HepG2 (cell line): ENCODE data around the gene TMEM198. TPM values are rescaled to one million over a fixed set of nuclear protein-coding genes. Genes with fewer than 3 reads are reported as not detected.

Source experiments
- AGO2 ChIP-seq: fragments of 200-400 bp; formaldehyde crosslinking; optimal IDR thresholded peaks from 2 replicates; pipeline ENCODE3; 2017; ENCODE audit warnings: mild to moderate bottlenecking, low read depth, low read length, moderate library complexity
- ARID3A ChIP-seq: IDR thresholded peaks from 2 replicates; pipeline ENCODE4 v1.6.1; 2012; ENCODE audit warnings: low read depth, low read length, improper control_type of control experiment
- BORCS8-MEF2B ChIP-seq: sonication (generic); formaldehyde crosslinking; IDR thresholded peaks from 2 replicates; pipeline ENCODE4 v1.8.0; 2022; ENCODE audit warnings: mild to moderate bottlenecking, missing genetic modification reagents
- BRD4 ChIP-seq: sonication (generic); formaldehyde crosslinking; IDR thresholded peaks from 2 replicates; pipeline ENCODE4 v1.4.0; 2020; ENCODE audit warnings: missing genetic modification reagents
- CHD2 ChIP-seq: IDR thresholded peaks from 2 replicates; pipeline ENCODE4 v1.6.1; 2011; ENCODE audit warnings: low read depth, low read length, improper control_type of control experiment
- CHD4 ChIP-seq: fragments of 200-600 bp; sonication (generic); IDR thresholded peaks from 2 replicates; pipeline ENCODE4 v1.7.0; 2017; ENCODE audit warnings: mild to moderate bottlenecking, low read length, borderline replicate concordance
- EED ChIP-seq: sonication (generic); formaldehyde crosslinking; IDR thresholded peaks from 2 replicates; pipeline ENCODE4 v1.5.0; 2020; ENCODE audit warnings: mild to moderate bottlenecking, missing genetic modification reagents
- FOXJ3 ChIP-seq: sonication (generic); formaldehyde crosslinking; IDR thresholded peaks from 2 replicates; pipeline ENCODE4 v1.4.0; 2020; ENCODE audit warnings: missing genetic modification reagents, mild to moderate bottlenecking, borderline replicate concordance
- HNF4A ChIP-seq: sonication (generic); formaldehyde crosslinking; IDR thresholded peaks from 2 replicates; pipeline ENCODE4 v1.4.0; 2020; ENCODE audit warnings: missing genetic modification reagents
- HNRNPL ChIP-seq: fragments of 200-400 bp; formaldehyde crosslinking; IDR thresholded peaks from 2 replicates; pipeline ENCODE4 v1.6.1; 2017; ENCODE audit warnings: mild to moderate bottlenecking, low read depth, low read length
- ISX ChIP-seq: sonication (generic); formaldehyde crosslinking; conservative IDR thresholded peaks from 2 replicates; pipeline ENCODE4 v1.5.0; 2020; ENCODE audit warnings: missing genetic modification reagents
- JUN ChIP-seq: sonication (generic); formaldehyde crosslinking; IDR thresholded peaks from 2 replicates; pipeline ENCODE4 v1.4.0; 2020; ENCODE audit warnings: mild to moderate bottlenecking, missing genetic modification reagents
- MAFG ChIP-seq: sonication (generic); formaldehyde crosslinking; IDR thresholded peaks from 2 replicates; pipeline ENCODE4 v1.5.1; 2020; ENCODE audit warnings: mild to moderate bottlenecking, missing genetic modification reagents
- SALL2 ChIP-seq: sonication (generic); formaldehyde crosslinking; IDR thresholded peaks from 2 replicates; pipeline ENCODE4 v1.8.1; 2023; ENCODE audit warnings: mild to moderate bottlenecking, missing genetic modification reagents, inconsistent platforms
- SKI ChIP-seq: fragments of 450-650 bp; IDR thresholded peaks from one replicate; pipeline ENCODE4 v1.6.1; 2018; ENCODE audit warnings: mild to moderate bottlenecking; ENCODE audit not compliant: partially characterized antibody
- SRSF1 ChIP-seq: fragments of 200-400 bp; formaldehyde crosslinking; optimal IDR thresholded peaks from 2 replicates; pipeline ENCODE3; 2017; ENCODE audit warnings: mild to moderate bottlenecking, low read depth, low read length, moderate library complexity
- SRY ChIP-seq: sonication (generic); formaldehyde crosslinking; IDR thresholded peaks from 2 replicates; pipeline ENCODE4 v1.8.0; 2022; ENCODE audit warnings: mild to moderate bottlenecking, missing genetic modification reagents
- U2AF1 ChIP-seq: fragments of 200-400 bp; formaldehyde crosslinking; optimal IDR thresholded peaks from 2 replicates; pipeline ENCODE3; 2017; ENCODE audit warnings: mild to moderate bottlenecking, low read depth, low read length
- ZIK1 ChIP-seq: sonication (generic); formaldehyde crosslinking; IDR thresholded peaks from 2 replicates; pipeline ENCODE4 v1.5.0; 2020; ENCODE audit warnings: mild to moderate bottlenecking, low read depth, missing genetic modification reagents, borderline replicate concordance
- ZNF160 ChIP-seq: sonication (generic); formaldehyde crosslinking; IDR thresholded peaks from 2 replicates; pipeline ENCODE4 v1.8.0; 2022; ENCODE audit warnings: mild to moderate bottlenecking, inconsistent platforms, missing genetic modification reagents
- ZNF354B ChIP-seq: sonication (generic); formaldehyde crosslinking; IDR thresholded peaks from 2 replicates; pipeline ENCODE4 v1.8.0; 2022; ENCODE audit warnings: mild to moderate bottlenecking, missing genetic modification reagents
- ZNF468 ChIP-seq: sonication (generic); formaldehyde crosslinking; IDR thresholded peaks from 2 replicates; pipeline ENCODE4 v1.8.0; 2022; ENCODE audit warnings: mild to moderate bottlenecking, moderate library complexity, missing genetic modification reagents
- ZNF549 ChIP-seq: sonication (generic); formaldehyde crosslinking; IDR thresholded peaks from 2 replicates; pipeline ENCODE4 v1.5.0; 2020; ENCODE audit warnings: missing genetic modification reagents
- ZNF75D ChIP-seq: sonication (generic); formaldehyde crosslinking; IDR thresholded peaks from 2 replicates; pipeline ENCODE4 v1.8.1; 2023; ENCODE audit warnings: missing genetic modification reagents, mild to moderate bottlenecking, borderline replicate concordance
- ZSCAN29 ChIP-seq: sonication (generic); formaldehyde crosslinking; conservative IDR thresholded peaks from 2 replicates; pipeline ENCODE4 v1.4.0; 2020; ENCODE audit warnings: mild to moderate bottlenecking, missing genetic modification reagents
- polyA plus RNA-seq, 8 experiments: library from polyadenylated mRNA; depleted of rRNA in 3 of 8; stranded (reverse) in 7 of 8; unstranded in 1 of 8; fragments of >200 nt; fragmentation: Illumina TruSeq in 4 of 8; extraction: Trizol in 4 of 8; gene quantifications; 2 replicates each; pipeline versions ENCODE4 v1.2.1 to v1.2.3, GENCODE V29; 2011 to 2016; ENCODE audit warnings: low read depth in 4 of 8, missing spikeins in 1 of 8, mixed read lengths in 1 of 8; ENCODE audit not compliant: insufficient read depth in 1 of 8
- total RNA-seq, 5 experiments: library from RNA; depleted of rRNA; stranded (reverse); fragments of >200 nt; fragmentation: Illumina TruSeq; extraction: Trizol; gene quantifications; 2 replicates each; pipeline ENCODE4 v1.2.3, GENCODE V29; 2016; ENCODE audit warnings: low read depth in 1 of 5
- TF ChIP-seq, protein P1 (sequence below), 2 experiments: fragments of 450-650 bp in 1 of 2; sonication (generic) in 1 of 2; formaldehyde crosslinking; IDR thresholded peaks; 2 replicates each; pipeline versions ENCODE4 v1.5.0 to v1.8.0; 2020 to 2022; ENCODE audit warnings: mild to moderate bottlenecking in 1 of 2, missing genetic modification reagents in 1 of 2
- TF ChIP-seq, protein P2 (sequence below): sonication (generic); formaldehyde crosslinking; IDR thresholded peaks from 2 replicates; pipeline ENCODE4 v1.5.1; 2020; ENCODE audit warnings: missing genetic modification reagents, mild to moderate bottlenecking, borderline replicate concordance
- TF ChIP-seq, protein P3 (sequence below): sonication (generic); formaldehyde crosslinking; IDR thresholded peaks from 2 replicates; pipeline ENCODE4 v1.8.0; 2023; ENCODE audit warnings: mild to moderate bottlenecking, missing genetic modification reagents

The TMEM198 gene
- total and polyA plus RNA-seq, 2 of the 13 experiments (the other 11 are each of a cell fraction or from before 2014, with no cell fraction given) = 17.3 to 23.5 TPM

DNA sequence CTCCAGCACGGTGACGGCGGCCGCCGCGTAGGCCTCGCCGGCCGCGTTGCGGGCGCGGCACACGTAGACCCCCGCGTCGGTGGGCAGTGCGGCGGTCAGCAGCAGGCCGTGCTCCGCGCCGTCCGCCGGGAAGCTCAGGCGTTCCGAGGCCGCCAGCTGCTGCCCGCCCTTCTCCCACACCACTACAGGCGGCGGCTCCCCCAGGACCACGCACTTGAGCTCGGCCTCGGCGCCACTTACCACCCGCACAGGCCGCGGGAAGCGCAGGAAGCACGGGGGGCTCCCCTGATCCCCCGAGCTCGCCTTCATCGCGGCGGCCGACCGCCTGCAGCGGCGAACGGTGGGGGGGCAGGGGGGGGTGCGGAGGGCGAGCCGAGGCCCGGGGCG is 27.1 kb downstream of the TMEM198 start (continued):
- TF ChIP-seq ZIK1 (CRISPR knock-in tag) = no peak
- no peak for TF ChIP-seq CHD4
- no peak for TF ChIP-seq ZSCAN29 (CRISPR knock-in tag)
- no peak for TF ChIP-seq U2AF1
- 0 out of 2 replicates have a peak, but pooled peaks have one; percentile 23 for TF ChIP-seq ZNF160 (CRISPR knock-in tag)
- TF ChIP-seq, protein P1, sequence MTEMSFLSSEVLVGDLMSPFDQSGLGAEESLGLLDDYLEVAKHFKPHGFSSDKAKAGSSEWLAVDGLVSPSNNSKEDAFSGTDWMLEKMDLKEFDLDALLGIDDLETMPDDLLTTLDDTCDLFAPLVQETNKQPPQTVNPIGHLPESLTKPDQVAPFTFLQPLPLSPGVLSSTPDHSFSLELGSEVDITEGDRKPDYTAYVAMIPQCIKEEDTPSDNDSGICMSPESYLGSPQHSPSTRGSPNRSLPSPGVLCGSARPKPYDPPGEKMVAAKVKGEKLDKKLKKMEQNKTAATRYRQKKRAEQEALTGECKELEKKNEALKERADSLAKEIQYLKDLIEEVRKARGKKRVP (CRISPR knock-in tag; IDR thresholded peaks at IDR 0.05) = no peak
- TF ChIP-seq ZNF468 (CRISPR knock-in tag) = 0 out of 2 replicates have a peak, but pooled peaks have one; percentile 8
- TF ChIP-seq ZNF354B (CRISPR knock-in tag) = no peak
- TF ChIP-seq CHD2 = no peak
- TF ChIP-seq SRY (CRISPR knock-in tag) = 0 out of 2 replicates have a peak, but pooled peaks have one; percentile 13
- TF ChIP-seq ISX (CRISPR knock-in tag) = 0 out of 2 replicates have a peak, but pooled peaks have one; percentile 55
- no peak for TF ChIP-seq FOXJ3 (CRISPR knock-in tag)
- no peak for TF ChIP-seq ARID3A
- TF ChIP-seq SKI = no peak
- no peak for TF ChIP-seq ZNF549 (CRISPR knock-in tag)
- no peak for TF ChIP-seq HNRNPL
- no peak for TF ChIP-seq JUN (CRISPR knock-in tag)
- TF ChIP-seq, protein P2, sequence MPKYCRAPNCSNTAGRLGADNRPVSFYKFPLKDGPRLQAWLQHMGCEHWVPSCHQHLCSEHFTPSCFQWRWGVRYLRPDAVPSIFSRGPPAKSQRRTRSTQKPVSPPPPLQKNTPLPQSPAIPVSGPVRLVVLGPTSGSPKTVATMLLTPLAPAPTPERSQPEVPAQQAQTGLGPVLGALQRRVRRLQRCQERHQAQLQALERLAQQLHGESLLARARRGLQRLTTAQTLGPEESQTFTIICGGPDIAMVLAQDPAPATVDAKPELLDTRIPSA (CRISPR knock-in tag) = no peak
- TF ChIP-seq SALL2 (CRISPR knock-in tag) = no peak; the same call in 1 of the 2 replicates
- TF ChIP-seq AGO2 = no peak
- no peak for TF ChIP-seq ZNF75D (CRISPR knock-in tag)
- TF ChIP-seq MAFG (CRISPR knock-in tag) = no peak
- peak; percentile 6; the same call in 1 of the 2 replicates for TF ChIP-seq BORCS8-MEF2B (CRISPR knock-in tag)
- TF ChIP-seq BRD4 (CRISPR knock-in tag) = no peak; the same call in 1 of the 2 replicates
- TF ChIP-seq HNF4A (CRISPR knock-in tag) = no peak
- peak; percentile 2 for TF ChIP-seq SRSF1
- TF ChIP-seq, protein P3, sequence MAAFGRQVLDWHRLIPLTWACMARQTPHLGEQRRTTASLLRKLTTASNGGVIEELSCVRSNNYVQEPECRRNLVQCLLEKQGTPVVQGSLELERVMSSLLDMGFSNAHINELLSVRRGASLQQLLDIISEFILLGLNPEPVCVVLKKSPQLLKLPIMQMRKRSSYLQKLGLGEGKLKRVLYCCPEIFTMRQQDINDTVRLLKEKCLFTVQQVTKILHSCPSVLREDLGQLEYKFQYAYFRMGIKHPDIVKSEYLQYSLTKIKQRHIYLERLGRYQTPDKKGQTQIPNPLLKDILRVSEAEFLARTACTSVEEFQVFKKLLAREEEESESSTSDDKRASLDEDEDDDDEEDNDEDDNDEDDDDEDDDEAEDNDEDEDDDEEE (CRISPR knock-in tag) = no peak
- 0 out of 2 replicates have a peak, but pooled peaks have one; percentile 17 for TF ChIP-seq EED (CRISPR knock-in tag)
